ENCODE results near the gene TRMT61A.

DNA sequence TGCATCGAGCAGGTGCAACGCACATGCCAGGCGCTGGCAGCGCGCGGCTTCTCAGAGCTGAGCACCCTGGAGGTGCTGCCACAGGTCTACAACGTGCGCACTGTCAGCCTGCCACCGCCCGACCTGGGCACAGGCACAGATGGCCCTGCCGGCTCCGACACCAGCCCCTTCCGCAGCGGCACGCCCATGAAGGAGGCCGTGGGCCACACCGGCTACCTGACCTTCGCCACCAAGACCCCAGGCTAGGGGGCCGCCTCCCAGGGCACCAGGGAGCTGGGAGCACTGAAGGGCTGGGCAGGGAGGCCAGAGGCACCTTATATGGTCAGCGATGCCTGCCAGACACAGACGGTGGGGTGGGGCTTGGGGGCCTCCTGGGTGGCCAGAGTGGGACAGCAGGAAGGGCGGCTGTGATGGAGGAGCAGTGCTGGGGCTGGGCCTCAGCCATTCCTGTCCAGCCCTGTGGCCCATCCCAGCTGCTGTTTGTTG is 5.6 kb downstream of the TRMT61A start:
- TF ChIP-seq, protein P1, sequence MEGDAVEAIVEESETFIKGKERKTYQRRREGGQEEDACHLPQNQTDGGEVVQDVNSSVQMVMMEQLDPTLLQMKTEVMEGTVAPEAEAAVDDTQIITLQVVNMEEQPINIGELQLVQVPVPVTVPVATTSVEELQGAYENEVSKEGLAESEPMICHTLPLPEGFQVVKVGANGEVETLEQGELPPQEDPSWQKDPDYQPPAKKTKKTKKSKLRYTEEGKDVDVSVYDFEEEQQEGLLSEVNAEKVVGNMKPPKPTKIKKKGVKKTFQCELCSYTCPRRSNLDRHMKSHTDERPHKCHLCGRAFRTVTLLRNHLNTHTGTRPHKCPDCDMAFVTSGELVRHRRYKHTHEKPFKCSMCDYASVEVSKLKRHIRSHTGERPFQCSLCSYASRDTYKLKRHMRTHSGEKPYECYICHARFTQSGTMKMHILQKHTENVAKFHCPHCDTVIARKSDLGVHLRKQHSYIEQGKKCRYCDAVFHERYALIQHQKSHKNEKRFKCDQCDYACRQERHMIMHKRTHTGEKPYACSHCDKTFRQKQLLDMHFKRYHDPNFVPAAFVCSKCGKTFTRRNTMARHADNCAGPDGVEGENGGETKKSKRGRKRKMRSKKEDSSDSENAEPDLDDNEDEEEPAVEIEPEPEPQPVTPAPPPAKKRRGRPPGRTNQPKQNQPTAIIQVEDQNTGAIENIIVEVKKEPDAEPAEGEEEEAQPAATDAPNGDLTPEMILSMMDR (conservative IDR thresholded peaks at IDR 0.05) = no peak
- no peak for TF ChIP-seq ZFX (IDR thresholded peaks at IDR 0.05)

Data from C4-2B (cell line).